MG63 (cell line): ENCODE measurements around the gene APOC1. TPM values are rescaled to one million over a fixed set of nuclear protein-coding genes. Genes with fewer than 3 reads are reported as not detected.
A peak's percentile ranks its signal among the peaks of the same experiment; 100 is the strongest.
"Not testable (repeated sequence)": the region's sequence is repeated elsewhere in the genome, so short reads cannot be mapped to it uniquely, and the experiment has no call there.

Experiments used
- DNase-seq: peaks from one replicate; pipeline ENCODE4 v3.0.0-alpha.2; 2020
- H3K27me3 ChIP-seq: fragments of 250-450 bp; sonication (Bioruptor Pico); 2 replicates; pipeline ENCODE4 v1.5.1; 2020; ENCODE audit warnings: mild to moderate bottlenecking, moderate library complexity
- H3K36me3 ChIP-seq: fragments of 250-450 bp; sonication (Bioruptor Pico); 2 replicates; pipeline ENCODE4 v1.5.1; 2020; ENCODE audit warnings: mild to moderate bottlenecking, moderate library complexity
- H3K4me3 ChIP-seq: fragments of 250-450 bp; sonication (Bioruptor Pico); 2 replicates; pipeline ENCODE4 v1.5.1; 2020; ENCODE audit warnings: mild to moderate bottlenecking, moderate library complexity
- H3K9me3 ChIP-seq: fragments of 250-450 bp; sonication (Bioruptor Pico); 2 replicates; pipeline ENCODE4 v1.5.1; 2020; ENCODE audit warnings: mild to moderate bottlenecking, moderate library complexity
- total RNA-seq: library from RNA; depleted of rRNA; stranded (reverse); fragments of >200 nt; shearing (Covaris generic); gene quantifications from 2 replicates; pipeline ENCODE4 v1.2.3, GENCODE V29; 2014; ENCODE audit warnings: low replicate concordance

APOC1 gene
- total RNA-seq, 1 experiment from 2014 or later: not detected

DNA sequence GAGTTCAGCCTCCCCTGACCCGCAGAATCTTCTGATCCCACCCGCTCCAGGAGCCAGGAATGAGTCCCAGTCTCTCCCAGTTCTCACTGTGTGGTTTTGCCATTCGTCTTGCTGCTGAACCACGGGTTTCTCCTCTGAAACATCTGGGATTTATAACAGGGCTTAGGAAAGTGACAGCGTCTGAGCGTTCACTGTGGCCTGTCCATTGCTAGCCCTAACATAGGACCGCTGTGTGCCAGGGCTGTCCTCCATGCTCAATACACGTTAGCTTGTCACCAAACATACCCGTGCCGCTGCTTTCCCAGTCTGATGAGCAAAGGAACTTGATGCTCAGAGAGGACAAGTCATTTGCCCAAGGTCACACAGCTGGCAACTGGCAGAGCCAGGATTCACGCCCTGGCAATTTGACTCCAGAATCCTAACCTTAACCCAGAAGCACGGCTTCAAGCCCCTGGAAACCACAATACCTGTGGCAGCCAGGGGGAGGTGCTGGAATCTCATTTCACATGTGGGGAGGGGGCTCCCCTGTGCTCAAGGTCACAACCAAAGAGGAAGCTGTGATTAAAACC lies 9.9 kb upstream of the APOC1 start:
- peaks cover 2% of the 10 kb centered on the region; the same call in 1 of the 2 replicates for H3K27me3 ChIP-seq
- DNase-seq: no peak
- no peaks in the 10 kb centered on the region for H3K9me3 ChIP-seq

DNA sequence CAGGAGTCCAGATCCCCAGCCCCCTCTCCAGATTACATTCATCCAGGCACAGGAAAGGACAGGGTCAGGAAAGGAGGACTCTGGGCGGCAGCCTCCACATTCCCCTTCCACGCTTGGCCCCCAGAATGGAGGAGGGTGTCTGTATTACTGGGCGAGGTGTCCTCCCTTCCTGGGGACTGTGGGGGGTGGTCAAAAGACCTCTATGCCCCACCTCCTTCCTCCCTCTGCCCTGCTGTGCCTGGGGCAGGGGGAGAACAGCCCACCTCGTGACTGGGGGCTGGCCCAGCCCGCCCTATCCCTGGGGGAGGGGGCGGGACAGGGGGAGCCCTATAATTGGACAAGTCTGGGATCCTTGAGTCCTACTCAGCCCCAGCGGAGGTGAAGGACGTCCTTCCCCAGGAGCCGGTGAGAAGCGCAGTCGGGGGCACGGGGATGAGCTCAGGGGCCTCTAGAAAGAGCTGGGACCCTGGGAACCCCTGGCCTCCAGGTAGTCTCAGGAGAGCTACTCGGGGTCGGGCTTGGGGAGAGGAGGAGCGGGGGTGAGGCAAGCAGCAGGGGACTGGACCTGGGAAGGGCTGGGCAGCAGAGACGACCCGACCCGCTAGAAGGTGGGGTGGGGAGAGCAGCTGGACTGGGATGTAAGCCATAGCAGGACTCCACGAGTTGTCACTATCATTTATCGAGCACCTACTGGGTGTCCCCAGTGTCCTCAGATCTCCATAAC lies 8.8 kb upstream of the APOC1 start, which contains the start of gene APOE:
Gene APOE (plus strand): TSS at position 360 of the 724 bp plus-strand sequence. CDS start 829 bp downstream, outside the sequence.
- Histone ChIP-seq H3K36me3 (peaks cover 34% of the 10 kb centered on the region), H3K4me3 (no peak within 1 kb of the TSS), H3K9me3 (no peaks in the 10 kb centered on the region), H3K27me3 (peaks cover 2% of the 10 kb centered on the region; the same call in 1 of the 2 replicates)
- no peak for DNase-seq

More for the DNA sequence above, 9.9 kb upstream of the APOC1 start:
- Histone ChIP-seq H3K4me3 (no peak overlapping the region), H3K36me3 (peaks cover 43% of the 10 kb centered on the region)

DNA sequence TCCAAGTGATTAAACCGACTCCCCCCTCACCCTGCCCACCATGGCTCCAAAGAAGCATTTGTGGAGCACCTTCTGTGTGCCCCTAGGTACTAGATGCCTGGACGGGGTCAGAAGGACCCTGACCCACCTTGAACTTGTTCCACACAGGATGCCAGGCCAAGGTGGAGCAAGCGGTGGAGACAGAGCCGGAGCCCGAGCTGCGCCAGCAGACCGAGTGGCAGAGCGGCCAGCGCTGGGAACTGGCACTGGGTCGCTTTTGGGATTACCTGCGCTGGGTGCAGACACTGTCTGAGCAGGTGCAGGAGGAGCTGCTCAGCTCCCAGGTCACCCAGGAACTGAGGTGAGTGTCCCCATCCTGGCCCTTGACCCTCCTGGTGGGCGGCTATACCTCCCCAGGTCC lies 6.8 kb upstream of the APOC1 start:
- peaks cover 2% of the 10 kb centered on the region; the same call in 1 of the 2 replicates for H3K27me3 ChIP-seq
- no peaks in the 10 kb centered on the region for H3K9me3 ChIP-seq
- peaks cover 14% of the 10 kb centered on the region for H3K36me3 ChIP-seq
- DNase-seq: no peak
- H3K4me3 ChIP-seq: no peak overlapping the region

DNA sequence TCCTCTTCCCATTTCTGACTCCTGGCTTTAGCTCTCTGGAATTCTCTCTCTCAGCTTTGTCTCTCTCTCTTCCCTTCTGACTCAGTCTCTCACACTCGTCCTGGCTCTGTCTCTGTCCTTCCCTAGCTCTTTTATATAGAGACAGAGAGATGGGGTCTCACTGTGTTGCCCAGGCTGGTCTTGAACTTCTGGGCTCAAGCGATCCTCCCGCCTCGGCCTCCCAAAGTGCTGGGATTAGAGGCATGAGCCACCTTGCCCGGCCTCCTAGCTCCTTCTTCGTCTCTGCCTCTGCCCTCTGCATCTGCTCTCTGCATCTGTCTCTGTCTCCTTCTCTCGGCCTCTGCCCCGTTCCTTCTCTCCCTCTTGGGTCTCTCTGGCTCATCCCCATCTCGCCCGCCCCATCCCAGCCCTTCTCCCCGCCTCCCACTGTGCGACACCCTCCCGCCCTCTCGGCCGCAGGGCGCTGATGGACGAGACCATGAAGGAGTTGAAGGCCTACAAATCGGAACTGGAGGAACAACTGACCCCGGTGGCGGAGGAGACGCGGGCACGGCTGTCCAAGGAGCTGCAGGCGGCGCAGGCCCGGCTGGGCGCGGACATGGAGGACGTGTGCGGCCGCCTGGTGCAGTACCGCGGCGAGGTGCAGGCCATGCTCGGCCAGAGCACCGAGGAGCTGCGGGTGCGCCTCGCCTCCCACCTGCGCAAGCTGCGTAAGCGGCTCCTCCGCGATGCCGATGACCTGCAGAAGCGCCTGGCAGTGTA lies 6.2 kb upstream of the APOC1 start:
- Histone ChIP-seq H3K9me3 (no peaks in the 10 kb centered on the region), H3K36me3 (peaks cover 10% of the 10 kb centered on the region), H3K27me3 (peaks cover 2% of the 10 kb centered on the region; the same call in 1 of the 2 replicates), H3K4me3 (no peak overlapping the region)
- no peak for DNase-seq

DNA sequence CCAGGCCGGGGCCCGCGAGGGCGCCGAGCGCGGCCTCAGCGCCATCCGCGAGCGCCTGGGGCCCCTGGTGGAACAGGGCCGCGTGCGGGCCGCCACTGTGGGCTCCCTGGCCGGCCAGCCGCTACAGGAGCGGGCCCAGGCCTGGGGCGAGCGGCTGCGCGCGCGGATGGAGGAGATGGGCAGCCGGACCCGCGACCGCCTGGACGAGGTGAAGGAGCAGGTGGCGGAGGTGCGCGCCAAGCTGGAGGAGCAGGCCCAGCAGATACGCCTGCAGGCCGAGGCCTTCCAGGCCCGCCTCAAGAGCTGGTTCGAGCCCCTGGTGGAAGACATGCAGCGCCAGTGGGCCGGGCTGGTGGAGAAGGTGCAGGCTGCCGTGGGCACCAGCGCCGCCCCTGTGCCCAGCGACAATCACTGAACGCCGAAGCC lies 5.6 kb upstream of the APOC1 start:
- H3K27me3 ChIP-seq: peaks cover 2% of the 10 kb centered on the region; the same call in 1 of the 2 replicates
- H3K4me3 ChIP-seq: no peak overlapping the region
- H3K9me3 ChIP-seq: no peaks in the 10 kb centered on the region
- peaks cover 5% of the 10 kb centered on the region for H3K36me3 ChIP-seq
- DNase-seq: no peak

DNA sequence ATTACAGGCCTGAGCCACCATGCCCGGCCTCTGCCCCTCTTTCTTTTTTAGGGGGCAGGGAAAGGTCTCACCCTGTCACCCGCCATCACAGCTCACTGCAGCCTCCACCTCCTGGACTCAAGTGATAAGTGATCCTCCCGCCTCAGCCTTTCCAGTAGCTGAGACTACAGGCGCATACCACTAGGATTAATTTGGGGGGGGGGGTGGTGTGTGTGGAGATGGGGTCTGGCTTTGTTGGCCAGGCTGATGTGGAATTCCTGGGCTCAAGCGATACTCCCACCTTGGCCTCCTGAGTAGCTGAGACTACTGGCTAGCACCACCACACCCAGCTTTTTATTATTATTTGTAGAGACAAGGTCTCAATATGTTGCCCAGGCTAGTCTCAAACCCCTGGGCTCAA lies 4.6 kb upstream of the APOC1 start:
- DNase-seq: no peak
- 0 out of 2 replicates have a peak, but pooled peaks cover 2% of the 10 kb centered on the region for H3K27me3 ChIP-seq
- no peak overlapping the region for H3K4me3 ChIP-seq
- H3K9me3 ChIP-seq: no peaks in the 10 kb centered on the region
- H3K36me3 ChIP-seq: no peaks in the 10 kb centered on the region

DNA sequence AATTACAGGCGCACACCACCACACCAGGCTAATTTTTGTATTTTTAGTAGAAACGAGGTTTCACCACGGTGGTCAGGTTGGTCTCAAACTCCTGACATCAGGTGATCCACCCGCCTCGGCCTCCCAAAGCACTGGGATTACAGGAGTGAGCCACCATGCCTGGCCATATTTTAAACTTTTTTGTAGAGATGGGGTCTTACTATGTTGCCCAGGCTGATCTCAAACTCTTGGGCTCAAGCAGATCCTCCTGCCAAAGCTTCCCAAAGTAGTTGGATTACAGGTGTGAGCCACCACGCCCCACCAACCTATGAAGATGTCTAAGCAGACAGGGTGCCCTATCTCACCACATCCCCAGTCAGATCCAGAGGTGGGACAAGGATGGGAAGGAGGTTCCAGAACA lies 2.5 kb upstream of the APOC1 start:
- H3K9me3 ChIP-seq, H3K4me3 ChIP-seq, H3K36me3 ChIP-seq, DNase-seq, H3K27me3 ChIP-seq: not testable (repeated sequence)

DNA sequence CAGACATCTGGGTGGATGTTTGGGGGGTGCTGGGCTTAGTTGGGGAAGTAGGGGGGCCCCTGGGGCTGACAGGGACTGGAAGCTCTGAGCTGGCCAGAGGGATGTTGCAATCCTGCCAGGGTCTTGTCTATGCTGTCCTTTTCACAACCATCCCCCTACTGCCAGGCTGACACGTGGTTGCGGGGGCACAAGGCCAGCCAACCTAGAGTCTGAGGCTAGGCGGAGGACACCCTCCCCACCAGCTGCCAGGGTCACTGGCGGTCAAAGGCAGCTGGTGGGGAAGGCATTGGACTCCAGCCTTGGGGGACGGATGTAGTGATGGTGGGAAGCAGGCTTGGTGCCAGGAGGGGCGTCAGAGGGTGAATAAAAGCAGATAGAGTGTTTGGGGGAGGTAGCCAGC lies 1.6 kb upstream of the APOC1 start:
- no peak for DNase-seq
- Histone ChIP-seq H3K9me3 (no peaks in the 10 kb centered on the region), H3K4me3 (no peak overlapping the region), H3K36me3 (no peaks in the 10 kb centered on the region), H3K27me3 (no peaks in the 10 kb centered on the region)

DNA sequence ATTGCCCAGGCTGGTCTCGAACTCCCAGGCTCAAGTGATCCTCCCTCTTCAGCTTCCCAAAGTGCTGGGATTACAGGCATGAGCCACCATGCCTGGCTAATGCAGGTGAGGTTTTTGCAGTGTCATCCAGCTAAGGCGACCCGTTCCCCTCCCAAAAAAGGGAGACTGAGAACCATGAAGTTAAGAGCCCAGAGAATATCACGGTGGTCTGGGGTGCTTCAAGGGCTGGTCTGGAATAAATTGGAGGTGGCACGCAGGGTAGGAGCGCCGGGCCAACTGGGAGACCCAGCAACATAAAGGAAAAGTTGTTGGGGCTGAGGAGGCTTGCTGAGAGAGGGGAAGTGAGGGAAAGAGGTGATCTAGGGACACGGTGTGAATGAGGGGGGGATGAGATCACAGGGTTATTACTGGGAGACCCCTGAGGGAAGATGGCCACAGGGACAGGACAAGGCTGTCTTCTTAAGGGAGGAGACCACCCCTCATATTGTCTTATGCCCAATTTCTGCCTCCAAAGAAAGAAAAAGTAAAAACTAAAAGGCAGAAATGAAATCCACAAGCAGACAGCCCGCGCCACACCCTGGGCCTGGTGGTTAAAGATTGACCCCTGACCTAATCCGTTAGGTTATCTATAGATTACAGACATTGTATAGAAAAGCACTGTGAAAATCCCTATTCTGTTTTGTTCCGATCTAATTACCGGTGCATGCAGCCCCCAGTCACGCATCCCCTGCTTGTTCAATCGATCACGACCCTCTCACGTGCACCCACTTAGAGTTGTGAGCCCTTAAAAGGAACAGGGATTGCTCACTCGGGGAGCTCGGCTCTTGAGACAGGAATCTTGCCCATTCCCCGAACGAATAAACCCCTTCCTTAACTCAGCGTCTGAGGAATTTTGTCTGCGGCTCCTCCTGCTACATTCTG lies 636 bp upstream of the APOC1 start:
- DNase-seq, H3K9me3 ChIP-seq, H3K4me3 ChIP-seq, H3K36me3 ChIP-seq, H3K27me3 ChIP-seq: not testable (repeated sequence)

DNA sequence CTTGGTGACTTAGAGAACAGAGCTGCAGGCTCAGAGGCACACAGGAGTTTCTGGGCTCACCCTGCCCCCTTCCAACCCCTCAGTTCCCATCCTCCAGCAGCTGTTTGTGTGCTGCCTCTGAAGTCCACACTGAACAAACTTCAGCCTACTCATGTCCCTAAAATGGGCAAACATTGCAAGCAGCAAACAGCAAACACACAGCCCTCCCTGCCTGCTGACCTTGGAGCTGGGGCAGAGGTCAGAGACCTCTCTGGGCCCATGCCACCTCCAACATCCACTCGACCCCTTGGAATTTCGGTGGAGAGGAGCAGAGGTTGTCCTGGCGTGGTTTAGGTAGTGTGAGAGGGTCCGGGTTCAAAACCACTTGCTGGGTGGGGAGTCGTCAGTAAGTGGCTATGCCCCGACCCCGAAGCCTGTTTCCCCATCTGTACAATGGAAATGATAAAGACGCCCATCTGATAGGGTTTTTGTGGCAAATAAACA lies 9.9 kb downstream of the APOC1 start:
- Histone ChIP-seq H3K9me3 (no peaks in the 10 kb centered on the region), H3K27me3 (no peaks in the 10 kb centered on the region), H3K4me3 (no peak overlapping the region), H3K36me3 (no peaks in the 10 kb centered on the region)
- no peak for DNase-seq

DNA sequence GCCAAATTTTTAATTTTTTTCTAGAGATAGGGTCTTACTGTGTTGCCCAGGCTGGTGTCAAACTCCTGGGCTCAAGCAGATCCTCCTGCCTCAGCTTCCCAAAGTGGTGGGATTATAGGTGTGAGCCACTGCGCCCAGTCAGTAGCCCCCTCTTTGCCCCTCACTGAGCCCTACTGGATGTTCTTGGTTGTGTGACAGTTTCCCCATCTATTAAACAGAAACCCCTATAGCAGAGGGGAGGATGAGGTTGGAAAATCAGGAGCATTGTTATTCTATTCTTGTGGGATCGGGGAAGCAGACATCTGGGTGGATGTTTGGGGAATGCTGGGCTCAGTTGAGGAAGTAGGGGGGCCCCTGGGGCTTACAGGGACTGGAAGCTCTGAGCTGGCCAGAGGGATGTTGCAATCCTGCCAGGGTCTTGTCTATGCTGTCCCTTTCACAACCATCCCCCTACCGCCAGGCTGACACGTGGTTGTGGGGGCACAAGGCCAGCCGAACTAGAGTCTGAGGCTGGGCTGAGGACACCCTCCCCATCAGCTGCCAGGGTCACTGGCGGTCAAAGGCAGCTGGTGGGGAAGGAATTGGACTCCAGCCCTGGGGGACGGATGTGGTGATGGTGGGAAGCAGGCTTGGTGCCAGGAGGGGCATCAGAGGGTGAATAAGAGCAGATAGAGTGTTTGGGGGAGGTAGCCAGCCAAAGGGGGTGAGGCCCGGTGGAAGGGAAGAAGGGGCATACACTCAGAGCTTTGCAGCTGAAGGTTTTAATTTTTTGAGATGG lies 10.9 kb downstream of the APOC1 start:
- no peak overlapping the region for H3K4me3 ChIP-seq
- no peaks in the 10 kb centered on the region for H3K27me3 ChIP-seq
- no peaks in the 10 kb centered on the region for H3K9me3 ChIP-seq
- DNase-seq: no peak
- no peaks in the 10 kb centered on the region for H3K36me3 ChIP-seq

DNA sequence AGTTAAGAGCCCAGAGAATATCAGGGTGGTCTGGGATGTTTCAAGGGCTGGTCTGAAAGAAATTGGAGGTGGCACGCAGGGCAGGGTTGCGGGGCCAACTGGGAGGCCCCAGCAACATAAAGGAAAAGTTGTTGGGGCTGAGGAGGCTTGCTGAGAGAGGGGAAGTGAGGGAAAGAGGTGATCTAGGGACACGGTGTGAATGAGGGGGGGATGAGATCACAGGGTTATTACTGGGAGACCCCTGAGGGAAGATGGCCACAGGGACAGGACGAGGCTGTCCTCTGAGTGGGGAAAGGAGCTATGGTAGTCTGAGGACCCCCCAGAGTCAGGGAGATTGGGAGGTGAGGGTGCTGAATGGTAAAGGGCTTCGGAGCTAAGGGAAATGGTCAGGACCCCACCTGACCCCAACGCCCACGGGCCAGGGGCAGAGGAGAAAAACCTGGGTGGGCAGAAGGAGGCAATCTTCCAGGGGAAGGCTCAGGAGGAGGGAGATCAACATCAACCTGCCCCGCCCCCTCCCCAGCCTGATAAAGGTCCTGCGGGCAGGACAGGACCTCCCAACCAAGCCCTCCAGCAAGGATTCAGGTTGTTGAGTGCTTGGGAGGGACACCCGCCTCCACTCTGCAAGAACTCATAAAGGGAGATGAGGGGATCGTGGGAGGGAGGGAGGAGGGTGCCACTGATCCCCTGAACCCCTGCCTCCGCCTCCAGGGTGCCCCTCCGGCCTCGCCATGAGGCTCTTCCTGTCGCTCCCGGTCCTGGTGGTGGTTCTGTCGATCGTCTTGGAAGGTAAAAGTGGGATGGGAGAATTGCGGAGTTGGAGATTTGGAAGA lies 12.1 kb downstream of the APOC1 start:
- H3K9me3 ChIP-seq, DNase-seq, H3K4me3 ChIP-seq, H3K36me3 ChIP-seq, H3K27me3 ChIP-seq: not testable (repeated sequence)

DNA sequence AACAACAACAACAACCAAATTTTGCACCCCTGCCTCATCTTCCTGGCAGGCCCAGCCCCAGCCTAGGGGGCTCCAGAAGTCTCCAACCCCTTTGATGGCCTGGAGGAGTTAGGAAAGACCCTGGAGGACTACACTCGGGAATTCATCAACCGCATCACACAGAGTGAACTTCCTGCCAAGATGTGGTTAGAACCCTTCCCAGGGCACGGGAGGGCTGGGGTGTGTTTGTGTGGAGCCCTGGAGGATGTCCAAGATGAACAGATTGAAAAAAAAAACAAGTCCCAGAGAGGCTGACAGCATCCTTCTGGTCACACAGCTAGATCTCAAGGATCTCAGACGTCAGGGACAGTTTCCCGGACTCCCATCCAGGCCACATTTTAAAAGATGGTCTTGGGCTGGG lies 13.3 kb downstream of the APOC1 start:
- no peaks in the 10 kb centered on the region for H3K27me3 ChIP-seq
- no peaks in the 10 kb centered on the region for H3K36me3 ChIP-seq
- no peak overlapping the region for H3K4me3 ChIP-seq
- DNase-seq: peak; percentile 31
- H3K9me3 ChIP-seq: no peaks in the 10 kb centered on the region

DNA sequence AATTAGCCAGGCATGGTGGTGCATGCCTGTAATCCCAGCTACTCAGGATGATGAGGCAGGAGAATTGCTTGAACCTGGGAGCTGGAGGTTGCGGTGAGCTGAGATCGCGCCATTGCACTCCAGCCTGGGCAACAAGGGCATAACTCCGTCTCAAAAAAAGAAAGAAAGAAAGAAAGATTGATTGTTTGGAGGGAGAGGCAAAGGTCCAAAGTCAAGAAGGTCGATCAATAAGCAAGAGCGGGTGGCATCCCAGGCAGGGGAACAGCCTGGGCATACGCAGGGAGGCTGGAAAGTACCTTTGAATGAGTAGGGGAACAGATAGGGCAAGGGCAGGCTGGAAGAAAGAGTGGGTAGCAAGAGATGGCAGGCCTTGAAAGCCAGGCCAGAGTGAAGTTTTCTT lies 15.7 kb downstream of the APOC1 start:
- no peak for DNase-seq
- H3K9me3 ChIP-seq: no peaks in the 10 kb centered on the region
- H3K4me3 ChIP-seq: no peak overlapping the region
- H3K27me3 ChIP-seq: no peaks in the 10 kb centered on the region
- no peaks in the 10 kb centered on the region for H3K36me3 ChIP-seq

DNA sequence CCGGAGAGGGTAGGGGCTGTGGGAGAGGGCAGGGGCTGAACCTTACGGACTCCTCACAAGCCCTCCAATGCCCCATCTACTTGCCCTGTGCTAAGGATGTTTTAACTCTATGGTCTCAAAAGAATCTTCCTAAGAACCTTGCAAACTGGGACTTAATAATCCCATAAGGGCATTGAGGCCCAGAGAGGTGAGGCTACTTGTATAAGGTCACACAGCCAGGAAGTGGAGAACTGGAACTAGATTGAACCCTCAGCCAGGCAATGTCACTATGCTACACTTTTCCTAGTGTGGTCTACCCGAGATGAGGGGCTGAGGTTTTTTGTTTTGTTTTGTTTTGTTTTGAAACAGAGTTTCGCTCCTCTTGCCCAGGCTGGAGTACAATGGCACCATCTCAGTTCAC lies 17.1 kb downstream of the APOC1 start:
- no peak overlapping the region for H3K4me3 ChIP-seq
- no peak for DNase-seq
- no peaks in the 10 kb centered on the region for H3K9me3 ChIP-seq
- H3K27me3 ChIP-seq: no peaks in the 10 kb centered on the region
- H3K36me3 ChIP-seq: no peaks in the 10 kb centered on the region
